HCT116 (cell line): ENCODE results near the gene MOB2. TPM values are rescaled to one million over a fixed set of nuclear protein-coding genes. Genes with fewer than 3 reads are reported as not detected.

Source experiments
- ATAC-seq: fragments of 200-7000 bp; cut with Tn5 transposase; 2 replicates; pipeline ENCODE4 v1.9.1; 2020; ENCODE audit warnings: mild to moderate bottlenecking, moderate library complexity
- BruUV-seq: library from RNA; stranded (reverse); fragments of 400-500 nt; replicated peaks from 2 replicates; lab custom pipeline; 2021; lab: Mats Ljungman, UMichigan
- CTCF ChIA-PET: fragments of 300-600 bp; sonication (Branson Sonifier 250); formaldehyde crosslinking; loops from one replicate; lab custom pipeline; 2021; ENCODE audit warnings: antibody characterized with exemption; lab: Charles Lee
- POLR2A ChIA-PET: fragments of 300-600, 350-600 bp; sonication (Branson Sonifier 250); formaldehyde crosslinking; loops from one replicate; lab custom pipeline; 2021; ENCODE audit warnings: antibody characterized with exemption; lab: Charles Lee
- RAD21 ChIA-PET, 2 experiments: fragments of 300-600 bp; sonication (Branson Sonifier 250); formaldehyde crosslinking; loops; one replicate each; lab custom pipeline; 2023; ENCODE audit warnings: low total read pairs in 2 of 2; ENCODE audit not compliant: uncharacterized antibody in 2 of 2, unreplicated experiment in 2 of 2, low non-redundant PET in 1 of 2; lab: Charles Lee
- DNase-seq: peaks from one replicate; pipeline ENCODE4 v3.0.0-alpha.2; 2010; ENCODE audit warnings: low read depth, low spot score
- H2AFZ ChIP-seq: fragments of 200-600 bp; shearing (Covaris generic), sonication (generic); 2 replicates; pipeline ENCODE4 v1.6.1; 2017; ENCODE audit warnings: low read depth, mixed run types, mixed read lengths, antibody characterized with exemption, low read length; ENCODE audit not compliant: poor library complexity, severe bottlenecking
- H3K27ac ChIP-seq: 2 replicates; pipeline ENCODE4 v1.5.1; 2012; ENCODE audit warnings: low read depth, low read length
- H3K27me3 ChIP-seq: fragments of 200-600 bp; sonication (generic); 2 replicates; pipeline ENCODE4 v1.6.1; 2016; ENCODE audit warnings: mixed run types, low read length, mixed read lengths; ENCODE audit not compliant: insufficient read depth
- H3K36me3 ChIP-seq, 2 experiments: fragments of 200-500 bp in 1 of 2; fragments of 200-600 bp in 1 of 2; sonication (Bioruptor generic) in 1 of 2; sonication (generic) in 1 of 2; 2 replicates each; pipeline versions ENCODE4 v1.5.1 to v1.6.1; 2014 to 2016; ENCODE audit warnings: low read length in 2 of 2, inconsistent platforms in 1 of 2, mixed read lengths in 1 of 2, mixed run types in 1 of 2; ENCODE audit not compliant: insufficient read depth in 2 of 2, control insufficient read depth in 1 of 2
- H3K4me1 ChIP-seq, 2 experiments: fragments of 200-600 bp in 1 of 2; sonication (generic) in 1 of 2; 2 replicates each; pipeline versions ENCODE4 v1.5.1 to v1.6.1; 2012 to 2017; ENCODE audit warnings: low read length in 2 of 2, inconsistent platforms in 1 of 2, mild to moderate bottlenecking in 1 of 2, mixed read lengths in 1 of 2, mixed run types in 1 of 2, moderate library complexity in 1 of 2; ENCODE audit not compliant: insufficient read depth in 2 of 2, control insufficient read depth in 1 of 2
- H3K4me2 ChIP-seq: fragments of 200-600 bp; sonication (generic); 2 replicates; pipeline ENCODE4 v1.6.1; 2017; ENCODE audit warnings: mixed run types, low read length, mixed read lengths
- H3K4me3 ChIP-seq, 2 experiments: fragments of 200-600 bp in 1 of 2; sonication (generic) in 1 of 2; replicated peaks in 1 of 2; 2 replicates each; pipeline ENCODE4 v1.5.1; 2011 to 2016; ENCODE audit warnings: low read length in 2 of 2, control low read depth in 1 of 2, low read depth in 1 of 2, mild to moderate bottlenecking in 1 of 2, mixed read lengths in 1 of 2, mixed run types in 1 of 2
- H3K79me2 ChIP-seq: fragments of 200-600 bp; sonication (generic); 2 replicates; pipeline ENCODE4 v1.6.1; 2017; ENCODE audit warnings: mild to moderate bottlenecking, mixed run types, low read length, moderate library complexity, mixed read lengths; ENCODE audit not compliant: insufficient read depth
- H3K9ac ChIP-seq: fragments of 200-600 bp; sonication (generic); 2 replicates; pipeline ENCODE4 v1.6.1; 2016; ENCODE audit warnings: low read length, mixed read lengths
- H3K9me2 ChIP-seq: fragments of 200-600 bp; sonication (generic), shearing (Covaris generic); 2 replicates; pipeline ENCODE4 v1.6.1; 2017; ENCODE audit warnings: mixed run types, mild to moderate bottlenecking, moderate library complexity; ENCODE audit not compliant: insufficient read depth
- H3K9me3 ChIP-seq, 2 experiments: fragments of 200-500 bp in 1 of 2; fragments of 200-600 bp in 1 of 2; sonication (Bioruptor generic) in 1 of 2; sonication (generic) in 1 of 2; 2 replicates each; pipeline ENCODE4 v1.6.1; 2014 to 2017; ENCODE audit warnings: low read length in 2 of 2, mixed read lengths in 2 of 2, inconsistent platforms in 1 of 2, low read depth in 1 of 2, mild to moderate bottlenecking in 1 of 2, mixed run types in 1 of 2, moderate library complexity in 1 of 2; ENCODE audit not compliant: control insufficient read depth in 1 of 2, insufficient read depth in 1 of 2
- H4K20me1 ChIP-seq: fragments of 200-600 bp; sonication (generic), shearing (Covaris generic); 2 replicates; pipeline ENCODE4 v1.6.1; 2017; ENCODE audit warnings: mixed run types, mild to moderate bottlenecking, moderate library complexity; ENCODE audit not compliant: insufficient read depth
- CBX3 ChIP-seq: IDR thresholded peaks from 2 replicates; pipeline ENCODE4 v1.6.1; 2012; ENCODE audit warnings: low read depth
- CEBPB ChIP-seq: IDR thresholded peaks from 2 replicates; pipeline ENCODE4 v1.6.1; 2012; ENCODE audit warnings: low read depth
- ELF1 ChIP-seq: IDR thresholded peaks from 2 replicates; pipeline ENCODE4 v1.6.1; 2012; ENCODE audit warnings: low read depth, borderline replicate concordance
- EZH2 ChIP-seq: fragments of 200-600 bp; sonication (generic); IDR thresholded peaks from 2 replicates; pipeline ENCODE4 v1.6.1; 2017; ENCODE audit warnings: antibody characterized with exemption, mixed run types
- EZH2phosphoT487 ChIP-seq: fragments of 200-600 bp; IDR thresholded peaks from 2 replicates; pipeline ENCODE4 v1.6.1; 2018; ENCODE audit warnings: antibody characterized with exemption, borderline replicate concordance
- JUND ChIP-seq: IDR thresholded peaks from 2 replicates; pipeline ENCODE4 v1.6.1; 2012
- POLR2A ChIP-seq: IDR thresholded peaks from 2 replicates; pipeline ENCODE4 v1.7.0; 2011; ENCODE audit warnings: borderline replicate concordance; ENCODE audit not compliant: insufficient read depth, insufficient read length; ENCODE audit errors: extremely low read depth
- POLR2AphosphoS5 ChIP-seq: IDR thresholded peaks from 2 replicates; pipeline ENCODE4 v1.6.1; 2011; ENCODE audit warnings: mild to moderate bottlenecking, low read depth, low read length, moderate library complexity
- RAD21 ChIP-seq: IDR thresholded peaks from 2 replicates; pipeline ENCODE4 v1.6.1; 2012; ENCODE audit warnings: low read depth, mild to moderate bottlenecking
- SIN3A ChIP-seq: IDR thresholded peaks from 2 replicates; pipeline ENCODE4 v1.6.1; 2012; ENCODE audit warnings: low read depth
- SP1 ChIP-seq: IDR thresholded peaks from 2 replicates; pipeline ENCODE4 v1.6.1; 2012; ENCODE audit warnings: low read depth
- SRF ChIP-seq: IDR thresholded peaks from 2 replicates; pipeline ENCODE4 v1.6.1; 2012; ENCODE audit warnings: low read depth
- TCF7L2 ChIP-seq: IDR thresholded peaks from 2 replicates; pipeline ENCODE4 v1.7.0; 2011; ENCODE audit warnings: borderline replicate concordance, inconsistent platforms; ENCODE audit not compliant: insufficient read depth, insufficient read length; ENCODE audit errors: extremely low read depth
- YY1 ChIP-seq: IDR thresholded peaks from 2 replicates; pipeline ENCODE4 v1.6.1; 2011; ENCODE audit warnings: low read length, low read depth, moderate library complexity, mild to moderate bottlenecking; ENCODE audit not compliant: insufficient replicate concordance; ENCODE audit errors: extremely low read depth
- ZFX ChIP-seq: fragments of 450-650 bp; IDR thresholded peaks from 2 replicates; pipeline ENCODE4 v1.6.1; 2017
- ZNF274 ChIP-seq: fragments of 200-500 bp; sonication (Bioruptor generic); IDR thresholded peaks from 2 replicates; pipeline ENCODE4 v1.6.1; 2014; ENCODE audit warnings: mild to moderate bottlenecking, low read depth, low read length, inconsistent platforms
- intact Hi-C: fragments of 100-400 bp; cut with micrococcal nuclease; formaldehyde crosslinking; loops from 2 replicates; pipeline ENCODE4 v1.10.0; 2022
- total RNA-seq: library from RNA; stranded (reverse); gene quantifications from one replicate; pipeline ENCODE4 v1.2.1, GENCODE V29; 2021; ENCODE audit not compliant: unreplicated experiment
- TF ChIP-seq, protein P1 (sequence below): IDR thresholded peaks from 2 replicates; pipeline ENCODE4 v1.6.1; 2012
- TF ChIP-seq, protein P2 (sequence below): IDR thresholded peaks from 2 replicates; pipeline ENCODE4 v1.6.1; 2012
- TF ChIP-seq, protein P3 (sequence below), 3 experiments: fragments of 200-600 bp in 1 of 3; sonication (generic) in 1 of 3; IDR thresholded peaks in 2 of 3; conservative IDR thresholded peaks in 1 of 3; 2 replicates each; pipeline ENCODE4 v1.5.1; 2012 to 2017; ENCODE audit warnings: low read depth in 2 of 3, low read length in 2 of 3, antibody characterized with exemption in 1 of 3, borderline replicate concordance in 1 of 3, control low read depth in 1 of 3, mild to moderate bottlenecking in 1 of 3, mixed read lengths in 1 of 3, mixed run types in 1 of 3, moderate library complexity in 1 of 3; ENCODE audit not compliant: insufficient read depth in 1 of 3
- TF ChIP-seq, protein P4 (sequence below): IDR thresholded peaks from 2 replicates; pipeline ENCODE4 v1.6.1; 2011; ENCODE audit warnings: mild to moderate bottlenecking, low read length, moderate library complexity; ENCODE audit not compliant: insufficient replicate concordance; ENCODE audit errors: extremely low read depth

MOB2 gene
- total RNA-seq, 1 experiment from 2014 or later: 25.7 TPM

DNA sequence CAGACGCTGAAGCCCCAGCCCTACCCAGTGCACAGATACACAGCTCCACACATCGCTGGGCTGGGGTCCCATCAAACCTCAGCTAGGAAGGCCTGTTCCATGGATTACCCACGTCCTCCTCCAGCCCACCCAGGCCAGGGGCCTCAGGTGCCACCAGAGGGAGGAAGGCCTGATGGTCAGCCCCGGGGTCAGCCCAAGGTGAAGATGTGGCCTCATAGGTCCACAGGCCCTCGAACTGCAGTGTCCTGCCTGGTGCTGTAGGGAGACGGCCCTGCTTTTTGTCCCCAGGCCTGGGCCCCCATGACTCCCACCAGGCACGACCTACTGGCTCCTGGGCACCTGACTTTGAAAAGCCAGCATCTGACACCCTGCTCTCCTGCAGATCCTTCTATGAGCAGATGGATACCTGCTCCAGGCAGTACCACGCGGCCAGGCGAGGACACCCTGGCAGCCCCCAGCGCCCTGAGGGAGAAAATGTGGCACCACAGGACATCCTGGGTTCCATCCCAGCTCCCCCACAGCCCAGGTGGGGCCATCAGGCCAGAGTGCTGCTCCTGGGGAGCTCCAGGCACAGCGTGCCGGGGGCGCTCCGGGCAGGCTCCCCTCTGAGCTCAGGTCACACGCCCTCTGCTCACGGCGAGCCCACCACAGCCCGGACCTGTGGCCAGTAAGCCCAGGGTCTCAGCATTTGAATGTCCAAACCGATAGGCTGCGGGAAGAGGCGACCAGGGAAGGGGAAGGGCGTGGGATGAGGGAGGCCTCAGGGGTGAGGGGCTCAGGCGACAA is 15.8 kb upstream of the MOB2 start:
- Histone ChIP-seq H3K27me3 (no peaks in the 10 kb centered on the region), H3K9ac (no peak overlapping the region), H3K4me2 (no peak overlapping the region)
- BruUV-seq: no TSS peak
- DNase-seq: no peak
- TF ChIP-seq POLR2A: no peak
- TF ChIP-seq ELF1: no peak
- no peak for TF ChIP-seq JUND
- TF ChIP-seq POLR2AphosphoS5: no peak
- TF ChIP-seq SP1: no peak
- no peak for TF ChIP-seq ZNF274
- TF ChIP-seq, protein P1, sequence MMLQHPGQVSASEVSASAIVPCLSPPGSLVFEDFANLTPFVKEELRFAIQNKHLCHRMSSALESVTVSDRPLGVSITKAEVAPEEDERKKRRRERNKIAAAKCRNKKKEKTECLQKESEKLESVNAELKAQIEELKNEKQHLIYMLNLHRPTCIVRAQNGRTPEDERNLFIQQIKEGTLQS: no peak
- no peak for TF ChIP-seq RAD21
- no peak for TF ChIP-seq YY1
- no peak for TF ChIP-seq EZH2
- TF ChIP-seq, protein P2, sequence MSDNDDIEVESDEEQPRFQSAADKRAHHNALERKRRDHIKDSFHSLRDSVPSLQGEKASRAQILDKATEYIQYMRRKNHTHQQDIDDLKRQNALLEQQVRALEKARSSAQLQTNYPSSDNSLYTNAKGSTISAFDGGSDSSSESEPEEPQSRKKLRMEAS: no peak
- TF ChIP-seq CBX3: no peak
- TF ChIP-seq SIN3A: no peak
- no peak for TF ChIP-seq ZFX
- TF ChIP-seq, protein P3, sequence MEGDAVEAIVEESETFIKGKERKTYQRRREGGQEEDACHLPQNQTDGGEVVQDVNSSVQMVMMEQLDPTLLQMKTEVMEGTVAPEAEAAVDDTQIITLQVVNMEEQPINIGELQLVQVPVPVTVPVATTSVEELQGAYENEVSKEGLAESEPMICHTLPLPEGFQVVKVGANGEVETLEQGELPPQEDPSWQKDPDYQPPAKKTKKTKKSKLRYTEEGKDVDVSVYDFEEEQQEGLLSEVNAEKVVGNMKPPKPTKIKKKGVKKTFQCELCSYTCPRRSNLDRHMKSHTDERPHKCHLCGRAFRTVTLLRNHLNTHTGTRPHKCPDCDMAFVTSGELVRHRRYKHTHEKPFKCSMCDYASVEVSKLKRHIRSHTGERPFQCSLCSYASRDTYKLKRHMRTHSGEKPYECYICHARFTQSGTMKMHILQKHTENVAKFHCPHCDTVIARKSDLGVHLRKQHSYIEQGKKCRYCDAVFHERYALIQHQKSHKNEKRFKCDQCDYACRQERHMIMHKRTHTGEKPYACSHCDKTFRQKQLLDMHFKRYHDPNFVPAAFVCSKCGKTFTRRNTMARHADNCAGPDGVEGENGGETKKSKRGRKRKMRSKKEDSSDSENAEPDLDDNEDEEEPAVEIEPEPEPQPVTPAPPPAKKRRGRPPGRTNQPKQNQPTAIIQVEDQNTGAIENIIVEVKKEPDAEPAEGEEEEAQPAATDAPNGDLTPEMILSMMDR (IDR thresholded peaks at IDR 0.05 in 2 of 3, conservative IDR thresholded peaks at IDR 0.05 in 1 of 3; ENCODE audit: borderline replicate concordance in 1 of 3, insufficient read depth in 1 of 3, low read depth in 2 of 3, low read length in 2 of 3): no peak
- TF ChIP-seq CEBPB: no peak
- no peak for TF ChIP-seq SRF
- TF ChIP-seq, protein P4, sequence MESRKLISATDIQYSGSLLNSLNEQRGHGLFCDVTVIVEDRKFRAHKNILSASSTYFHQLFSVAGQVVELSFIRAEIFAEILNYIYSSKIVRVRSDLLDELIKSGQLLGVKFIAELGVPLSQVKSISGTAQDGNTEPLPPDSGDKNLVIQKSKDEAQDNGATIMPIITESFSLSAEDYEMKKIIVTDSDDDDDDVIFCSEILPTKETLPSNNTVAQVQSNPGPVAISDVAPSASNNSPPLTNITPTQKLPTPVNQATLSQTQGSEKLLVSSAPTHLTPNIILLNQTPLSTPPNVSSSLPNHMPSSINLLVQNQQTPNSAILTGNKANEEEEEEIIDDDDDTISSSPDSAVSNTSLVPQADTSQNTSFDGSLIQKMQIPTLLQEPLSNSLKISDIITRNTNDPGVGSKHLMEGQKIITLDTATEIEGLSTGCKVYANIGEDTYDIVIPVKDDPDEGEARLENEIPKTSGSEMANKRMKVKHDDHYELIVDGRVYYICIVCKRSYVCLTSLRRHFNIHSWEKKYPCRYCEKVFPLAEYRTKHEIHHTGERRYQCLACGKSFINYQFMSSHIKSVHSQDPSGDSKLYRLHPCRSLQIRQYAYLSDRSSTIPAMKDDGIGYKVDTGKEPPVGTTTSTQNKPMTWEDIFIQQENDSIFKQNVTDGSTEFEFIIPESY: no peak
- no peak for TF ChIP-seq EZH2phosphoT487
- TF ChIP-seq TCF7L2: no peak
- TF ChIP-seq, all 23 proteins: peak for 0
- ChIA-PET POLR2A (no interaction called here), CTCF (no interaction called here), RAD21 (no interaction called here)
- Histone ChIP-seq H4K20me1 (no peaks in the 10 kb centered on the region), H3K4me1 (no peaks in the 10 kb centered on the region), H2AFZ (no peak overlapping the region), H3K4me3 (no peak overlapping the region), H3K27ac (no peak overlapping the region), H3K36me3 (no peaks in the 10 kb centered on the region), H3K79me2 (peaks cover 29% of the 10 kb centered on the region), H3K9me3 (peaks cover 0 to 8% of the 10 kb centered on the region in 2 experiments; a peak in 1 of 4 replicates), H3K9me2 (no peaks in the 10 kb centered on the region)
- ATAC-seq: no peak
- intact Hi-C loops: no loop called here
